A549 (cell line): ENCODE data around the gene ERCC2. TPM values are rescaled to one million over a fixed set of nuclear protein-coding genes. Genes with fewer than 3 reads are reported as not detected.
A peak's percentile ranks its signal among the peaks of the same experiment; 100 is the strongest.

Experiments used
- ATAC-seq, 2 experiments: fragments of 200-7000 bp in 1 of 2; fragments of >200 bp in 1 of 2; cut with Nextera tagmentation in 1 of 2; cut with Tn5 transposase in 1 of 2; 3 replicates each; pipeline versions ENCODE4 v1.8.0 to v1.9.1; 2018 to 2020; ENCODE audit warnings: mild to moderate bottlenecking in 1 of 2, moderate library complexity in 1 of 2
- CTCF ChIA-PET: fragments of 300-600 bp; sonication (Branson Sonifier 250); formaldehyde crosslinking; extraction: SDS; loops from one replicate; lab custom pipeline; 2021; ENCODE audit warnings: antibody characterized with exemption, inconsistent platforms; lab: Yijun Ruan, JAX
- POLR2A ChIA-PET: fragments of 350-600 bp; formaldehyde crosslinking; extraction: SDS; loops from one replicate; lab custom pipeline; 2021; ENCODE audit warnings: antibody characterized with exemption, inconsistent platforms; lab: Yijun Ruan, JAX
- DNase-seq, 2 experiments: peaks; one replicate each; pipeline versions ENCODE4 v3.0.0 to v3.0.0-alpha.2; 2011 to 2016; ENCODE audit warnings: low read depth in 1 of 2, low spot score in 1 of 2
- FAIRE-seq: peaks from 2 replicates; lab custom pipeline; 2011; peaks lifted over from hg19 to GRCh38; lab: Jason Lieb, UNC
- H3K27ac ChIP-seq, 2 experiments: fragments of >200 bp; sonication (Bioruptor Twin); formaldehyde crosslinking; 3 replicates each; pipeline ENCODE4 v1.5.1; 2016 to 2017
- H3K4me1 ChIP-seq: fragments of >200 bp; sonication (Bioruptor Twin); formaldehyde crosslinking; 3 replicates; pipeline ENCODE4 v1.6.1; 2016
- H3K4me2 ChIP-seq: fragments of >200 bp; sonication (Bioruptor Twin); formaldehyde crosslinking; 3 replicates; pipeline ENCODE4 v1.6.1; 2016
- H3K4me3 ChIP-seq: fragments of >200 bp; sonication (Bioruptor Twin); formaldehyde crosslinking; 3 replicates; pipeline ENCODE4 v1.5.1; 2016
- H3K9me3 ChIP-seq: fragments of >200 bp; sonication (Bioruptor Twin); formaldehyde crosslinking; 3 replicates; pipeline ENCODE4 v1.6.1; 2016
- BCL3 ChIP-seq: fragments of >200 bp; sonication (Bioruptor Twin); formaldehyde crosslinking; IDR thresholded peaks from 3 replicates; pipeline ENCODE4 v1.6.1; 2016
- CBX2 ChIP-seq: fragments of 200-600 bp; sonication (generic); IDR thresholded peaks from 2 replicates; pipeline ENCODE4 v1.6.1; 2016; ENCODE audit warnings: low read depth, mild to moderate bottlenecking, borderline replicate concordance
- CBX8 ChIP-seq: fragments of 200-600 bp; sonication (generic); IDR thresholded peaks from 2 replicates; pipeline ENCODE4 v1.6.1; 2016
- CHD2 ChIP-seq: fragments of 150-350 bp; IDR thresholded peaks from 2 replicates; pipeline ENCODE4 v1.6.1; 2014; ENCODE audit warnings: low read length; ENCODE audit not compliant: partially characterized antibody
- FOSB ChIP-seq: fragments of 250-450 bp; sonication (Bioruptor Pico); IDR thresholded peaks from 2 replicates; pipeline ENCODE4 v1.5.0; 2020; ENCODE audit warnings: mild to moderate bottlenecking, moderate library complexity
- HDAC2 ChIP-seq: fragments of 200-600 bp; sonication (generic); IDR thresholded peaks from 2 replicates; pipeline ENCODE4 v1.6.1; 2016
- HOXB5 ChIP-seq: fragments of 250-450 bp; sonication (Bioruptor Pico); IDR thresholded peaks from 2 replicates; pipeline ENCODE4 v1.5.0; 2020; ENCODE audit warnings: mild to moderate bottlenecking, moderate library complexity
- JUN ChIP-seq, 2 experiments: fragments of >200 bp; sonication (Bioruptor Twin); formaldehyde crosslinking; IDR thresholded peaks; 2 replicates in 1 of 2; 3 replicates in 1 of 2; pipeline ENCODE4 v1.6.1; 2016 to 2017
- MAZ ChIP-seq: fragments of 150-350 bp; IDR thresholded peaks from 2 replicates; pipeline ENCODE4 v1.6.1; 2014; ENCODE audit warnings: antibody characterized with exemption, low read depth, low read length, borderline replicate concordance
- NFE2L2 ChIP-seq: fragments of 150-350 bp; conservative IDR thresholded peaks from 2 replicates; pipeline ENCODE4 v1.6.1; 2014; ENCODE audit warnings: low read length
- PHF8 ChIP-seq: fragments of 200-600 bp; sonication (generic); IDR thresholded peaks from 2 replicates; pipeline ENCODE4 v1.6.1; 2016; ENCODE audit warnings: low read depth, mild to moderate bottlenecking, antibody characterized with exemption, moderate library complexity, borderline replicate concordance
- RAD21 ChIP-seq, 2 experiments: fragments of >200 bp in 1 of 2; sonication (Bioruptor Twin) in 1 of 2; formaldehyde crosslinking in 1 of 2; IDR thresholded peaks in 1 of 2; conservative IDR thresholded peaks in 1 of 2; 2 replicates in 1 of 2; 3 replicates in 1 of 2; pipeline ENCODE4 v1.6.1; 2012 to 2018; ENCODE audit warnings: inconsistent platforms in 1 of 2
- RARB ChIP-seq: fragments of 250-450 bp; sonication (Bioruptor Pico); IDR thresholded peaks from 2 replicates; pipeline ENCODE4 v1.8.0; 2021; ENCODE audit warnings: mild to moderate bottlenecking, moderate library complexity
- REST ChIP-seq: fragments of 200-600 bp; sonication (generic); IDR thresholded peaks from 2 replicates; pipeline ENCODE4 v1.6.1; 2016; ENCODE audit warnings: antibody characterized with exemption, mild to moderate bottlenecking, moderate library complexity
- RNF2 ChIP-seq: fragments of 200-600 bp; sonication (generic); IDR thresholded peaks from 2 replicates; pipeline ENCODE4 v1.6.1; 2016; ENCODE audit warnings: low read depth, mild to moderate bottlenecking, antibody characterized with exemption, moderate library complexity, borderline replicate concordance
- SMC3 ChIP-seq: fragments of >200 bp; sonication (Bioruptor Twin); formaldehyde crosslinking; IDR thresholded peaks from 3 replicates; pipeline ENCODE4 v1.6.1; 2018; ENCODE audit warnings: inconsistent platforms
- TFCP2L1 ChIP-seq: fragments of 250-450 bp; sonication (Bioruptor Pico); IDR thresholded peaks from 2 replicates; pipeline ENCODE4 v1.5.0; 2021; ENCODE audit warnings: mild to moderate bottlenecking
- ZFP36 ChIP-seq: fragments of 450-650 bp; IDR thresholded peaks from 2 replicates; pipeline ENCODE4 v1.6.1; 2014; ENCODE audit warnings: borderline replicate concordance; ENCODE audit not compliant: partially characterized antibody
- WGBS: methylation state at CpG from one replicate; pipeline ENCODE4 v1.1.6; 2017; ENCODE audit errors: missing lambda C conversion rate; 5-methylcytosine and 5-hydroxymethylcytosine counted together
- polyA plus RNA-seq, 4 experiments: library from polyadenylated mRNA; depleted of rRNA in 3 of 4; stranded (reverse); fragments of >200 nt; fragmentation: RNase III in 1 of 4; extraction: RNeasy Plus Mini Kit Qiagen cat#74134 plus additional on column Dnase treatment in 1 of 4; gene quantifications; 2 replicates in 3 of 4; 3 replicates in 1 of 4; pipeline ENCODE4 v1.2.3, GENCODE V29; 2011 to 2017
- TF ChIP-seq, protein P1 (sequence below): fragments of >200 bp; sonication (Bioruptor Twin); formaldehyde crosslinking; IDR thresholded peaks from 3 replicates; pipeline ENCODE4 v1.5.1; 2016
- TF ChIP-seq, protein P2 (sequence below): IDR thresholded peaks from 2 replicates; pipeline ENCODE4 v1.6.1; 2012

The ERCC2 gene
- polyA plus RNA-seq, 2 of the 4 experiments (the other 2 are of a cell fraction): 12.9 to 19.8 TPM

DNA sequence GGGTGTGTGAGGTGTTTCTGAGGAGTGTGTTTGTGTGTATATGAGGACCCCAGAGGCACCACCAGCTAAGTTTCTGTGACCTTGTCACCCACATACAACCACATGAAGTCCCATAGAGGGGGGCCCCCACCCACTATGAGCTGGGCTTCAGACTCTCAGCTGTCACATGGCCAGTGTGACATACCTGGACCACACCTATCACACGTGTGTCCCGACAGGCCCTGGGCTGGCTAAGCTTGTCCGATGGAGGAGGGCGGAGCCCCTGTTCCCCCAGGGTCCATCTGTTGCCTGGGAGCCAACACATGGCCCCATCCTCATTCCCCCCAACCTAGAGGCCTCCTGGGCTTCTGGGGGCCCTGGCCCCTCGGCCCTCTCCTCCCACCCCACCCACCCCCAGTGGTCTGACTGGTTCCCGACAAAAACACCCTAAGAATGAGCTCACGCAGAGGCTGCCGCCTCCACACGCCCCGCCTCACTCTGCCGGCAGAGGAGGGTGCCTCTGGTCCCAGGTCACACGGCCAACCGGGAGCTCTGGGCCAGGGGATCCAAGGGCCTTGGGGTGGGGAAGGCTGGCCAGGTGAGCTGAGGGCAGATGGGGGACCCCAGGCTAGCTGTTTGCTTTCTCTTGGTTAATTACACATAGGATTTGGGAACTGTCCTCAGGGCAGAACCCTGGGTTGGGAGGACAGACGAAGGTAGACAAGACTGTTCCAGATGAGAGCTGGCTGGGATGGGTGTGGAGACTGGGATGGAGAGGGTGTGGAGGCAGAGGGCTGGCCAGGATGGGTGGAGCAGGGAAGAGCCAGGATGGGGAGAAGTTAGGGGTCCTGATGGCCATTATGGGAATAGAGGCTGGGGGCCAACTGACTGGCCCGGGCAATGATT is 25.5 kb downstream of the ERCC2 start:
- Histone ChIP-seq H3K4me3 (no peak overlapping the region), H3K4me2 (no peak overlapping the region), H3K9me3 (no peaks in the 10 kb centered on the region), H3K4me1 (peaks cover 3% of the 10 kb centered on the region; the same call in 2 of the 3 replicates), H3K27ac (no peak overlapping the region)
- no peak for DNase-seq
- ATAC-seq: peak in 1 of 2 experiments; percentile 13; a peak in 2 of 6 replicates
- TF ChIP-seq RAD21 (conservative IDR thresholded peaks at IDR 0.05 in 1 of 2, IDR thresholded peaks at IDR 0.05 in 1 of 2) (no peak), HDAC2 (no peak), NFE2L2 (no peak), PHF8 (no peak), CHD2 (no peak), HOXB5 (CRISPR knock-in tag) (no peak), TFCP2L1 (no peak), SMC3 (no peak), JUN (IDR thresholded peaks at IDR 0.05) (no peak), REST (no peak), BCL3 (no peak), FOSB (CRISPR knock-in tag) (no peak)
- TF ChIP-seq, protein P1, sequence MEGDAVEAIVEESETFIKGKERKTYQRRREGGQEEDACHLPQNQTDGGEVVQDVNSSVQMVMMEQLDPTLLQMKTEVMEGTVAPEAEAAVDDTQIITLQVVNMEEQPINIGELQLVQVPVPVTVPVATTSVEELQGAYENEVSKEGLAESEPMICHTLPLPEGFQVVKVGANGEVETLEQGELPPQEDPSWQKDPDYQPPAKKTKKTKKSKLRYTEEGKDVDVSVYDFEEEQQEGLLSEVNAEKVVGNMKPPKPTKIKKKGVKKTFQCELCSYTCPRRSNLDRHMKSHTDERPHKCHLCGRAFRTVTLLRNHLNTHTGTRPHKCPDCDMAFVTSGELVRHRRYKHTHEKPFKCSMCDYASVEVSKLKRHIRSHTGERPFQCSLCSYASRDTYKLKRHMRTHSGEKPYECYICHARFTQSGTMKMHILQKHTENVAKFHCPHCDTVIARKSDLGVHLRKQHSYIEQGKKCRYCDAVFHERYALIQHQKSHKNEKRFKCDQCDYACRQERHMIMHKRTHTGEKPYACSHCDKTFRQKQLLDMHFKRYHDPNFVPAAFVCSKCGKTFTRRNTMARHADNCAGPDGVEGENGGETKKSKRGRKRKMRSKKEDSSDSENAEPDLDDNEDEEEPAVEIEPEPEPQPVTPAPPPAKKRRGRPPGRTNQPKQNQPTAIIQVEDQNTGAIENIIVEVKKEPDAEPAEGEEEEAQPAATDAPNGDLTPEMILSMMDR: no peak
- no peak for FAIRE-seq
- CTCF ChIA-PET: interaction anchor here (1.2 to 1.8 kb wide), 3 partner anchors 57 to 139 kb away, joined by 3 to 6 read pairs (median 4); no protein-coding TSS in a partner anchor
- POLR2A ChIA-PET: no interaction called here
- WGBS: 73% methylated on average over 3 of the region's 15 CpGs

- DNase-seq (no peak), FAIRE-seq (no peak), ATAC-seq (no peak)
- Histone ChIP-seq H3K4me3 (no peak overlapping the region), H3K27ac (no peak overlapping the region), H3K4me1 (peaks cover 3% of the 10 kb centered on the region; the same call in 2 of the 3 replicates), H3K4me2 (no peak overlapping the region), H3K9me3 (no peaks in the 10 kb centered on the region)
- ChIA-PET POLR2A (no interaction called here), CTCF (interaction anchor here (1.0 to 1.6 kb wide), 3 partner anchors 10 to 26 kb away, joined by 3 to 4 read pairs (median 4); no protein-coding TSS in a partner anchor)
- TF ChIP-seq CBX8 (no peak), CHD2 (no peak), JUN (IDR thresholded peaks at IDR 0.05) (no peak), RNF2 (no peak), ZFP36 (no peak), MAZ (no peak), FOSB (CRISPR knock-in tag) (no peak), RARB (CRISPR knock-in tag) (no peak), CBX2 (no peak)
- TF ChIP-seq, protein P2, sequence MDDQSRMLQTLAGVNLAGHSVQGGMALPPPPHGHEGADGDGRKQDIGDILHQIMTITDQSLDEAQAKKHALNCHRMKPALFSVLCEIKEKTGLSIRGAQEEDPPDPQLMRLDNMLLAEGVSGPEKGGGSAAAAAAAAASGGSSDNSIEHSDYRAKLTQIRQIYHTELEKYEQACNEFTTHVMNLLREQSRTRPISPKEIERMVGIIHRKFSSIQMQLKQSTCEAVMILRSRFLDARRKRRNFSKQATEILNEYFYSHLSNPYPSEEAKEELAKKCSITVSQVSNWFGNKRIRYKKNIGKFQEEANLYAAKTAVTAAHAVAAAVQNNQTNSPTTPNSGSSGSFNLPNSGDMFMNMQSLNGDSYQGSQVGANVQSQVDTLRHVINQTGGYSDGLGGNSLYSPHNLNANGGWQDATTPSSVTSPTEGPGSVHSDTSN: no peak
- 90% methylated on average over 13 of the region's 13 CpGs for WGBS
Measured at GRCh38 chr19:45342911-45343310, 27.5 kb downstream of the ERCC2 start.
